ENCODE data around the gene CLPTM1L.
"Not testable (repeated sequence)": the region's sequence is repeated elsewhere in the genome, so short reads cannot be mapped to it uniquely, and the experiment has no call there.

CLPTM1L gene

DNA sequence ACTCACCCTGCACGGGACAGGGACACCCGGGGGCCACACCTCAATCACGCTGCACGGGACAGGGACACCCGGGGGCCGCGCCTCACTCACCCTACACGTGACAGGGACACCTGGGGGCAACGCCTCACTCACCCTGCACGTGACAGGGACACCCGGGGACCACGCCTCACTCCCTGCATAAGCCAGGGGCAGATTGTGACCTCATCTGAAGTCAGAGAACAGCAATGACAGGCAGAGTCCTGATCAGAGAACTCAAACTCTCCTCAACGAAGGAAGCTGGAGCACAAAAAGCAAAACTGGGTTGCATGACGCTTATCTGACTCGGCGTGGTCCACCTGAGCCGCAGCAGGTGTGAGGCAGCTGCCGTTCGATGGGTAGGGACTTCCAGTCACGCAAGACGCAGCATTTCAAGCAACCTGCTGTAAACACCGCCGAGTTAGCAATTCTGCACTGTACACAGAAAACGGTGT, 53.3 kb downstream of the CLPTM1L start:
- H2BK15ac ChIP-seq (replicated peaks; ENCODE audit: low read depth) = no peak overlapping the region
- no peaks in the 10 kb centered on the region for H3K4me1 ChIP-seq (ENCODE audit: control insufficient read depth, low read depth, low read length)
- H3K4ac ChIP-seq (ENCODE audit: low read depth, low read length) = no peak overlapping the region
- H2BK120ac ChIP-seq (ENCODE audit: low read depth, low read length) = no peak overlapping the region
- WGBS (ENCODE audit: extremely low coverage, insufficient coverage, low lambda C conversion rate) = no CpG with 5 or more reads among the region's 24 CpGs
- no peak overlapping the region for H3K23ac ChIP-seq (ENCODE audit: low read length)
- no peak overlapping the region for H3K4me2 ChIP-seq (ENCODE audit: low read length)
- DNase-seq = no peak
- H3K79me1 ChIP-seq (ENCODE audit: low read length) = no peaks in the 10 kb centered on the region
- H3K27me3 ChIP-seq (ENCODE audit: insufficient read depth, low read length, poor library complexity) = no peaks in the 10 kb centered on the region
- no peak overlapping the region for H3K56ac ChIP-seq (ENCODE audit: low read length)
- H2AK5ac ChIP-seq (ENCODE audit: low read length) = no peak overlapping the region
- H3K18ac ChIP-seq (ENCODE audit: low read length) = no peak overlapping the region
- H3K4me3 ChIP-seq (ENCODE audit: low read length) = no peak overlapping the region
- no peak overlapping the region for H3K27ac ChIP-seq (ENCODE audit: low read depth, low read length)
- H3K36me3 ChIP-seq (ENCODE audit: control insufficient read depth, insufficient read depth, low read length) = no peaks in the 10 kb centered on the region
- H4K5ac ChIP-seq (ENCODE audit: low read length) = no peak overlapping the region
- H2BK5ac ChIP-seq (ENCODE audit: low read length) = no peak overlapping the region
- H4K8ac ChIP-seq (ENCODE audit: low read depth, low read length) = no peak overlapping the region
- no peaks in the 10 kb centered on the region for H3K79me2 ChIP-seq (ENCODE audit: control insufficient read depth, insufficient read depth, low read length)
- H3K9ac ChIP-seq (ENCODE audit: low read length) = no peak overlapping the region

DNA sequence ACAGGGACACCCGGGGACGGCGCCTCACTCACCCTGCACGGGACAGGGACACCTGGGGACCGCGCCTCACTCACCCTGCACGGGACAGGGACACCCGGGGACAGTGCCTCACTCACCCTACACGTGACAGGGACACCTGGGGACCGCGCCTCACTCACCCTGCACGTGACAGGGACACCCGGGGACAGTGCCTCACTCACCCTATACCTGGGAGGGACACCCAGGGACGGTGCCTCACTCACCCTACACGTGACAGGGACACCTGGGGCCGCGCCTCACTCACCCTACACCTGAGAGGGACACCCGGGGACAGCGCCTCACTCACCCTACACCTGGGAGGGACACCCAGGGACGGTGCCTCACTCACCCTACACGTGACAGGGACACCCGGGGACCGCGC, 53.9 kb downstream of the CLPTM1L start:
- not testable (repeated sequence) for H4K5ac ChIP-seq (ENCODE audit: low read length); H2BK15ac ChIP-seq (replicated peaks; ENCODE audit: low read depth); H2BK120ac ChIP-seq (ENCODE audit: low read depth, low read length); H3K27me3 ChIP-seq (ENCODE audit: insufficient read depth, low read length, poor library complexity); DNase-seq; H3K4ac ChIP-seq (ENCODE audit: low read depth, low read length); H2AK5ac ChIP-seq (ENCODE audit: low read length); H3K4me3 ChIP-seq (ENCODE audit: low read length); H4K8ac ChIP-seq (ENCODE audit: low read depth, low read length); H3K27ac ChIP-seq (ENCODE audit: low read depth, low read length); H3K36me3 ChIP-seq (ENCODE audit: control insufficient read depth, insufficient read depth, low read length); H3K9ac ChIP-seq (ENCODE audit: low read length); H3K23ac ChIP-seq (ENCODE audit: low read length); H2BK5ac ChIP-seq (ENCODE audit: low read length); H3K18ac ChIP-seq (ENCODE audit: low read length); H3K4me2 ChIP-seq (ENCODE audit: low read length); H3K4me1 ChIP-seq (ENCODE audit: control insufficient read depth, low read depth, low read length); H3K79me1 ChIP-seq (ENCODE audit: low read length); H3K56ac ChIP-seq (ENCODE audit: low read length); H3K79me2 ChIP-seq (ENCODE audit: control insufficient read depth, insufficient read depth, low read length)
- no CpG with 5 or more reads among the region's 24 CpGs for WGBS (ENCODE audit: extremely low coverage, insufficient coverage, low lambda C conversion rate)

DNA sequence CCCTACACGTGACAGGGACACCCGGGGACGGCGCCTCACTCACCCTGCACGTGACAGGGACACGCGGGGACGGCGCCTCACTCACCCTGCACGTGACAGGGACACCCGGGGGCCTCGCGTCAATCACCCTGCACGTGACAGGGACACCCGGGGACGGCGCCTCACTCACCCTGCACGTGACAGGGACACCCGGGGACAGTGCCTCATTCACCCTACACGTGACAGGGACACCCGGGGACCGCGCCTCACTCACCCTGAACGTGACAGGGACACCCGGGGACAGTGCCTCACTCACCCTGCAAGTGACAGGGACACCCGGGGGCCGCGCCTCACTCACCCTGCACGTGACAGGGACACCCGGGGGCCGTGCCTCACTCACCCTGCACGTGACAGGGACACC, 55.3 kb downstream of the CLPTM1L start:
- not testable (repeated sequence) for DNase-seq; H3K4me3 ChIP-seq (ENCODE audit: low read length); H3K36me3 ChIP-seq (ENCODE audit: control insufficient read depth, insufficient read depth, low read length); H3K4me2 ChIP-seq (ENCODE audit: low read length); H3K27me3 ChIP-seq (ENCODE audit: insufficient read depth, low read length, poor library complexity); H4K5ac ChIP-seq (ENCODE audit: low read length); H3K4me1 ChIP-seq (ENCODE audit: control insufficient read depth, low read depth, low read length); H4K8ac ChIP-seq (ENCODE audit: low read depth, low read length); H2BK120ac ChIP-seq (ENCODE audit: low read depth, low read length); H3K27ac ChIP-seq (ENCODE audit: low read depth, low read length); H3K18ac ChIP-seq (ENCODE audit: low read length); H2AK5ac ChIP-seq (ENCODE audit: low read length); H3K9ac ChIP-seq (ENCODE audit: low read length); H3K56ac ChIP-seq (ENCODE audit: low read length); H3K23ac ChIP-seq (ENCODE audit: low read length); H3K4ac ChIP-seq (ENCODE audit: low read depth, low read length); H2BK5ac ChIP-seq (ENCODE audit: low read length); H2BK15ac ChIP-seq (replicated peaks; ENCODE audit: low read depth); H3K79me2 ChIP-seq (ENCODE audit: control insufficient read depth, insufficient read depth, low read length); H3K79me1 ChIP-seq (ENCODE audit: low read length)
- no CpG with 5 or more reads among the region's 32 CpGs for WGBS (ENCODE audit: extremely low coverage, insufficient coverage, low lambda C conversion rate)

DNA sequence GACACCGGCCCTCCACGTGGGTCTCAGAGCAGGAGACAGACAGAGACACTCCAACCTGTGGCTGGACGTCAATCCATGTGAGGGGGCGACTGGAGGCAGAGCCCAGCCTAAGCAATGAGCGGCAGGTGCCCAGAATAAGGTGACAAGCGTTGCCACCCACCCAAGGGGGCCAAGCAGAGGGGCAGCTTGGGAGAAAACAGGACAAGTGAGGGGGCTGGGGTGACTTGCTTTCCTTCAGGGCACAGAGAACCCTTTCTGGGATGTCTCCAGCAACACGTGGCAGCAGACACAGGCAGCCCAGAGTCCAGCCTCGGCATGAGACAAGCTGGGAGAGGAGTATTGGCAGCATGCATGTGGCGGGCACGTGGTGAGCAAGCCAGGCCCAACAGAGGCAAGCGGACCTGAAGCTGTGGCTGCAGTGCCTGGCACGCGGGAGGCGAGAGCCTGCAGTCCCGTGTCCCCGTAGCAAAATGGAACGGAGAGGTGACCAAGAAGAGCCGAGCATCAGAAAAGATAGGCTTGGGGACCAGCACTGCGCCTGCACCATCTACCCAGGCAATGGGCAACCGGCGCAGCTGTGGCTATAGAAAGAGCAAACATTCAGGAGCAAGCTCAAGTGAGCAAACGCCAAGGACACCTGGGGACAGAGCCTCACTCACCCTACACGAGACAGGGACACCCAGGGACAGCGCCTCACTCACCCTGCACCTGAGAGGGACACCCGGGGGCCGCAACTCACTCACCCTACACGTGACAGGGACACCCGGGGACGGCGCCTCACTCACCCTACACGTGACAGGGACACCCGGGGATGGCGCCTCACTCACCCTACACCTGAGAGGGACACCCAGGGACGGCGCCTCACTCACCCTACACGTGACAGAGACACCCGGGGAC, 56.2 kb downstream of the CLPTM1L start:
- Histone ChIP-seq H3K36me3 (ENCODE audit: control insufficient read depth, insufficient read depth, low read length) (no peaks in the 10 kb centered on the region), H2BK120ac (ENCODE audit: low read depth, low read length) (no peak overlapping the region), H3K23ac (ENCODE audit: low read length) (no peak overlapping the region), H2BK15ac (replicated peaks; ENCODE audit: low read depth) (no peak overlapping the region), H3K18ac (ENCODE audit: low read length) (no peak overlapping the region), H3K27ac (ENCODE audit: low read depth, low read length) (no peak overlapping the region), H3K4me2 (ENCODE audit: low read length) (no peak overlapping the region), H3K4me1 (ENCODE audit: control insufficient read depth, low read depth, low read length) (no peaks in the 10 kb centered on the region), H2AK5ac (ENCODE audit: low read length) (no peak overlapping the region), H3K56ac (ENCODE audit: low read length) (no peak overlapping the region), H3K79me1 (ENCODE audit: low read length) (no peaks in the 10 kb centered on the region), H3K4me3 (ENCODE audit: low read length) (no peak overlapping the region), H2BK5ac (ENCODE audit: low read length) (no peak overlapping the region), H4K5ac (ENCODE audit: low read length) (no peak overlapping the region), H3K4ac (ENCODE audit: low read depth, low read length) (no peak overlapping the region), H3K27me3 (ENCODE audit: insufficient read depth, low read length, poor library complexity) (no peaks in the 10 kb centered on the region), H4K8ac (ENCODE audit: low read depth, low read length) (no peak overlapping the region), H3K9ac (ENCODE audit: low read length) (no peak overlapping the region), H3K79me2 (ENCODE audit: control insufficient read depth, insufficient read depth, low read length) (peaks cover 5% of the 10 kb centered on the region)
- no CpG with 5 or more reads among the region's 37 CpGs for WGBS (ENCODE audit: extremely low coverage, insufficient coverage, low lambda C conversion rate)
- DNase-seq = no peak

DNA sequence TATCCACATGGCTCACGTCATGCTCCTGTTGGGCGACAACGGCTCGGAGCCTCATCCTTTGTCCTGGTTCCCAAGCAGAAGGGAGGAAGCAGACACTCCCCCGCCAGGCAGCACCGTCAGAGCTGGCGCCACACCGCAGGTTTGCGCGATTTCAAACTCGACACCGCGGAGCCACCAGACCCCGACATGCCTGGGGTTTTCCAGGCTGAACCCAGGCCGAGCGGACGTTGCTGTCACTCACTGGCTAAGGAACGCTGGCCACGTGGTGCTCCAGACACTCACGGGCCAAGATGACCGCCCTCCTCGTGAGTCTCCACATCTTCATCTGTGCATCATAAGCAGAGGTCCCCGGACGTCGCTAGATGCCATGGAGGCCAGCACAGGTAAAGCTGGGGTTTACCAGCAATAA, 59.0 kb downstream of the CLPTM1L start:
- DNase-seq = no peak
- no peak overlapping the region for H3K23ac ChIP-seq (ENCODE audit: low read length)
- H2AK5ac ChIP-seq (ENCODE audit: low read length) = no peak overlapping the region
- H3K27ac ChIP-seq (ENCODE audit: low read depth, low read length) = no peak overlapping the region
- no peak overlapping the region for H3K9ac ChIP-seq (ENCODE audit: low read length)
- H3K56ac ChIP-seq (ENCODE audit: low read length) = no peak overlapping the region
- H3K4me2 ChIP-seq (ENCODE audit: low read length) = no peak overlapping the region
- WGBS (ENCODE audit: extremely low coverage, insufficient coverage, low lambda C conversion rate) = no CpG with 5 or more reads among the region's 25 CpGs
- H3K4me3 ChIP-seq (ENCODE audit: low read length) = no peak overlapping the region
- no peaks in the 10 kb centered on the region for H3K79me1 ChIP-seq (ENCODE audit: low read length)
- H4K8ac ChIP-seq (ENCODE audit: low read depth, low read length) = no peak overlapping the region
- no peak overlapping the region for H3K18ac ChIP-seq (ENCODE audit: low read length)
- peaks cover 5% of the 10 kb centered on the region for H3K79me2 ChIP-seq (ENCODE audit: control insufficient read depth, insufficient read depth, low read length)
- no peaks in the 10 kb centered on the region for H3K4me1 ChIP-seq (ENCODE audit: control insufficient read depth, low read depth, low read length)
- H2BK5ac ChIP-seq (ENCODE audit: low read length) = no peak overlapping the region
- no peak overlapping the region for H3K4ac ChIP-seq (ENCODE audit: low read depth, low read length)
- no peak overlapping the region for H4K5ac ChIP-seq (ENCODE audit: low read length)
- H2BK15ac ChIP-seq (replicated peaks; ENCODE audit: low read depth) = no peak overlapping the region
- no peaks in the 10 kb centered on the region for H3K27me3 ChIP-seq (ENCODE audit: insufficient read depth, low read length, poor library complexity)
- no peaks in the 10 kb centered on the region for H3K36me3 ChIP-seq (ENCODE audit: control insufficient read depth, insufficient read depth, low read length)
- no peak overlapping the region for H2BK120ac ChIP-seq (ENCODE audit: low read depth, low read length)

DNA sequence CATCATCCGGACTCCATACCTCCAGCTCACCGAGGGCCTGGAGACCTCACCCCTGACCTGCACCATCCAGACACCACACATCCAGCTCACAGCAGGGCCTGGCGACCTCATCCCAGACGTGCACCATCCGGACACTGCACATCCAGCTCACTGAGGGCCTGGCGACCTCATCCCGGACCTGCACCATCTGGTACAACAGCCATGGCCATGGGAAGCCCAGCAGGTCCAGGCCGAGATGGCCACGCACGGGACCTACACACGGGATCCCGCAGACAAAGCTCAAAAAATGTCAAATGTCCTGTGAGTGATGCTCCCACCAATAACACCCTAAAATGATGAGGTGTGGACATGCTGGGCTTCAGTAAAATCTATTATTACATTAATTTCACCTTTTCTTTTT, 59.8 kb downstream of the CLPTM1L start:
- Histone ChIP-seq H3K79me2 (ENCODE audit: control insufficient read depth, insufficient read depth, low read length) (peaks cover 5% of the 10 kb centered on the region), H3K79me1 (ENCODE audit: low read length) (no peaks in the 10 kb centered on the region), H2BK120ac (ENCODE audit: low read depth, low read length) (no peak overlapping the region), H2BK15ac (replicated peaks; ENCODE audit: low read depth) (no peak overlapping the region), H3K23ac (ENCODE audit: low read length) (no peak overlapping the region), H3K9ac (ENCODE audit: low read length) (no peak overlapping the region), H3K27me3 (ENCODE audit: insufficient read depth, low read length, poor library complexity) (no peaks in the 10 kb centered on the region), H3K36me3 (ENCODE audit: control insufficient read depth, insufficient read depth, low read length) (no peaks in the 10 kb centered on the region), H3K56ac (ENCODE audit: low read length) (no peak overlapping the region), H3K4me1 (ENCODE audit: control insufficient read depth, low read depth, low read length) (no peaks in the 10 kb centered on the region), H4K5ac (ENCODE audit: low read length) (no peak overlapping the region), H2AK5ac (ENCODE audit: low read length) (no peak overlapping the region), H3K18ac (ENCODE audit: low read length) (no peak overlapping the region), H3K4me2 (ENCODE audit: low read length) (no peak overlapping the region), H2BK5ac (ENCODE audit: low read length) (no peak overlapping the region), H4K8ac (ENCODE audit: low read depth, low read length) (no peak overlapping the region), H3K4me3 (ENCODE audit: low read length) (no peak overlapping the region), H3K27ac (ENCODE audit: low read depth, low read length) (no peak overlapping the region), H3K4ac (ENCODE audit: low read depth, low read length) (no peak overlapping the region)
- no CpG with 5 or more reads among the region's 12 CpGs for WGBS (ENCODE audit: extremely low coverage, insufficient coverage, low lambda C conversion rate)
- no peak for DNase-seq

Measured in mesendoderm (in vitro differentiated cells).